OCI-M1 (cell line): ENCODE results near the gene MZT1.

Experiments used
- DNase-seq: peaks from one replicate; lab custom pipeline; 2025; lab: John Stamatoyannopoulos, UW

MZT1 gene

GRCh38 chr13:72727417-72728289, at the start of gene MZT1, which contains the start of gene BORA:
TSS of gene MZT1 (minus strand) at chr13:72727629. CDS start at chr13:72727602, 27 bp downstream.
TSS of gene BORA (plus strand) at chr13:72727923. CDS start at chr13:72728941, 1,018 bp downstream.
- DNase-seq: peak; percentile 98

GRCh38 chr13:72774019-72774418, 46.6 kb upstream of the MZT1 start:
- no peak for DNase-seq

GRCh38 chr13:72763411-72763810, 36.0 kb upstream of the MZT1 start:
- DNase-seq: no peak

- DNase-seq: no peak
Observed at GRCh38 chr13:72760189-72760588, 32.8 kb upstream of the MZT1 start.

- DNase-seq: no peak
Observed at GRCh38 chr13:72757792-72758535, 30.5 kb upstream of the MZT1 start.

- no peak for DNase-seq
Observed at GRCh38 chr13:72754111-72754510, 26.7 kb upstream of the MZT1 start.

GRCh38 chr13:72751220-72751619, 23.8 kb upstream of the MZT1 start:
- no peak for DNase-seq

- no peak for DNase-seq
Observed at GRCh38 chr13:72745260-72745659, 17.8 kb upstream of the MZT1 start.

GRCh38 chr13:72740015-72740414, 12.6 kb upstream of the MZT1 start:
- DNase-seq: no peak

GRCh38 chr13:72737033-72737432, 9.6 kb upstream of the MZT1 start:
- DNase-seq: no peak

- DNase-seq: peak; percentile 44
Observed at GRCh38 chr13:72728290-72728605, 819 bp upstream of the MZT1 start.

- DNase-seq: peak; percentile 70
Observed at GRCh38 chr13:72726726-72727416, 558 bp downstream of the MZT1 start.

- DNase-seq: peak; percentile 31
Observed at GRCh38 chr13:72726185-72726584, 1.2 kb downstream of the MZT1 start.

GRCh38 chr13:72716776-72717175, 10.7 kb downstream of the MZT1 start:
- DNase-seq: no peak

- DNase-seq: no peak
Observed at GRCh38 chr13:72700509-72700908, 26.9 kb downstream of the MZT1 start.

GRCh38 chr13:72698164-72698563, 29.3 kb downstream of the MZT1 start:
- DNase-seq: no peak

- peak; percentile 46 for DNase-seq
Observed at GRCh38 chr13:72696579-72696978, 30.9 kb downstream of the MZT1 start.

GRCh38 chr13:72694314-72694713, 33.1 kb downstream of the MZT1 start:
- DNase-seq: no peak

GRCh38 chr13:72693832-72694231, 33.6 kb downstream of the MZT1 start:
- no peak for DNase-seq

- DNase-seq: no peak
Observed at GRCh38 chr13:72692884-72693514, 34.4 kb downstream of the MZT1 start.

- no peak for DNase-seq
Observed at GRCh38 chr13:72689181-72689696, 38.2 kb downstream of the MZT1 start.

- DNase-seq: no peak
Observed at GRCh38 chr13:72686766-72687165, 40.7 kb downstream of the MZT1 start.
